Naive thymus-derived CD4-positive, alpha-beta T cell (primary cell): ENCODE measurements around the gene AUH. TPM values are rescaled to one million over a fixed set of nuclear protein-coding genes. Genes with fewer than 3 reads are reported as not detected.

Experiments
- ATAC-seq: fragments of 150-1000 bp; cut with Tn5 transposase; 2 replicates; pipeline ENCODE4 v1.10.0; 2021; ENCODE audit warnings: mild to moderate bottlenecking, moderate library complexity
- CTCF ChIA-PET: fragments of 350-600 bp; sonication (Branson Sonifier 250); formaldehyde crosslinking; loops from one replicate; lab custom pipeline; 2021; ENCODE audit warnings: antibody characterized with exemption; lab: Charles Lee
- POLR2A ChIA-PET: fragments of 350-600 bp; sonication (Branson Sonifier 250); formaldehyde crosslinking; loops from one replicate; lab custom pipeline; 2021; ENCODE audit warnings: antibody characterized with exemption, inconsistent platforms; lab: Charles Lee
- DNase-seq, 9 donors: peaks; one replicate each; pipeline versions ENCODE4 v3.0.0 to v3.0.0-alpha.2; 2020 to 2022; ENCODE audit warnings: mixed read lengths in 1 of 9
- H3K27ac ChIP-seq: one replicate; pipeline ENCODE4 v1.7.0; 2013; ENCODE audit warnings: mild to moderate bottlenecking, low read depth, low read length, moderate library complexity
- H3K27me3 ChIP-seq, 2 donors: one replicate each; pipeline ENCODE4 v1.7.0; 2013; ENCODE audit warnings: low read length in 2 of 2, mild to moderate bottlenecking in 2 of 2, moderate library complexity in 2 of 2; ENCODE audit not compliant: control insufficient read depth in 2 of 2, insufficient read depth in 2 of 2
- H3K36me3 ChIP-seq, 3 experiments: 1 replicate in 2 of 3; 2 replicates in 1 of 3; pipeline ENCODE4 v1.7.0; 2013; ENCODE audit warnings: low read length in 3 of 3, mild to moderate bottlenecking in 3 of 3, moderate library complexity in 1 of 3; ENCODE audit not compliant: insufficient read depth in 3 of 3, control insufficient read depth in 2 of 3
- H3K4me1 ChIP-seq, 2 donors: one replicate each; pipeline ENCODE4 v1.7.0; 2013; ENCODE audit warnings: low read length in 2 of 2, mild to moderate bottlenecking in 2 of 2, moderate library complexity in 1 of 2; ENCODE audit not compliant: control insufficient read depth in 2 of 2, insufficient read depth in 2 of 2
- H3K4me3 ChIP-seq: 2 replicates; pipeline ENCODE4 v1.7.0; 2013; ENCODE audit warnings: mild to moderate bottlenecking, low read length
- H3K9me3 ChIP-seq, 3 experiments: 1 replicate in 2 of 3; 2 replicates in 1 of 3; pipeline ENCODE4 v1.7.0; 2013; ENCODE audit warnings: low read length in 3 of 3; ENCODE audit not compliant: control insufficient read depth in 2 of 3
- H3K27ac Mint-ChIP-seq, 9 donors: one replicate each; pipeline ENCODE4 v1.8.0; 2020 to 2022; ENCODE audit warnings: mixed read lengths in 9 of 9, mild to moderate bottlenecking in 8 of 9, moderate library complexity in 5 of 9, inconsistent platforms in 2 of 9
- H3K27me3 Mint-ChIP-seq, 5 donors: one replicate each; pipeline ENCODE4 v1.8.0; 2021 to 2022; ENCODE audit warnings: mixed read lengths in 5 of 5, mild to moderate bottlenecking in 1 of 5
- H3K36me3 Mint-ChIP-seq, 5 donors: one replicate each; pipeline ENCODE4 v1.8.0; 2020 to 2022; ENCODE audit warnings: mixed read lengths in 5 of 5, mild to moderate bottlenecking in 3 of 5, inconsistent platforms in 1 of 5
- H3K4me1 Mint-ChIP-seq, 7 donors: one replicate each; pipeline ENCODE4 v1.8.0; 2020 to 2022; ENCODE audit warnings: mixed read lengths in 7 of 7, mild to moderate bottlenecking in 3 of 7, inconsistent platforms in 1 of 7
- H3K4me3 Mint-ChIP-seq, 10 donors: one replicate each; pipeline ENCODE4 v1.8.0; 2020 to 2022; ENCODE audit warnings: mild to moderate bottlenecking in 10 of 10, mixed read lengths in 10 of 10, moderate library complexity in 6 of 10, inconsistent platforms in 2 of 10
- H3K9me3 Mint-ChIP-seq, 11 donors: one replicate each; pipeline ENCODE4 v1.8.0; 2020 to 2022; ENCODE audit warnings: mixed read lengths in 11 of 11, mild to moderate bottlenecking in 4 of 11, inconsistent platforms in 1 of 11, moderate library complexity in 1 of 11
- intact Hi-C, 2 donors: fragments of 100-400 bp; cut with micrococcal nuclease; formaldehyde crosslinking; loops; one replicate each; pipeline ENCODE4 v1.15.1; 2023
- polyA plus RNA-seq, 2 donors: library from polyadenylated mRNA; unstranded; fragments of 300-500 nt; fragmentation: Illumina TruSeq; gene quantifications; one replicate each; pipeline ENCODE4 v1.2.3, GENCODE V29; 2021
- total RNA-seq, 6 experiments: library from RNA in 5 of 6; stranded (reverse) in 5 of 6; gene quantifications; 1 replicate in 5 of 6; 2 replicates in 1 of 6; pipeline ENCODE4 v1.2.3 and lab custom pipeline; 2021 to 2026

The AUH gene
- total and polyA plus RNA-seq, 7 experiments from 2014 or later: 11.6 to 30.1 (median 17.8) TPM

DNA sequence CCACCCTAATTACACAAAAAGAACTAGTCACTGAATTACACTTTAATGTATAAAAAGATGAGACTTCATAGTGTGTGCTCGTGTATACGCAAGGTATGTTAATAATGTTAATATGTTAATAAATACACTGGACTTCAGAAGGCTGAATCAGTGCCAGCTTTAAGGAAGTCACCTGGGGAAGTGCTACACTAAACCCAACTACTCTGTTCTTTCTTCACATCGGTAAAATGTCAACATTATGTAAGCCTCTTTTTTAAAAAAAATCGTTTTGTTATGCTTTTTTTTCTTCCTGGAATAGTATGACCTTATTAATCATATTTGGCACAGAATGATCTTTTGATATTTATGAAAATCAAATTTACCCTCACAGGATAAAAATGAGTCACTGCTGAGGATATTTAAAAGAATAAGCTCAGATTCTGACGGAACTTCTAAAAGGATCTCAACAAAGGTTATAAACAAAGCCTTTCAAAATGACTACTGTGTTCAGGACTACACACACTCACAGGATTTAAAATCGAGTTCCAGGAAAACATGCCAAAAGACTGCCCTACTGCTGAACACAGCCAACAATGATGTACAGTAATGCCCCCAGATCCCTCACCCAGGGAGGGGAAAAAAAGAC, 75.9 kb downstream of the AUH start:
- POLR2A ChIA-PET: no interaction called here
- peaks cover 13 to 50% (median 45%) of the 10 kb centered on the region in 5 donors for H3K36me3 Mint-ChIP-seq
- no peaks in the 10 kb centered on the region for H3K27me3 ChIP-seq
- H3K4me1 ChIP-seq: no peaks in the 10 kb centered on the region
- H3K36me3 ChIP-seq: peaks cover 0 to 2% (median 0%) of the 10 kb centered on the region in 3 experiments
- DNase-seq (no peak), ATAC-seq (no peak)
- peaks cover 0 to 7% (median 0%) of the 10 kb centered on the region in 7 donors for H3K4me1 Mint-ChIP-seq
- no peak overlapping the region for H3K4me3 ChIP-seq
- no peak overlapping the region for H3K27ac ChIP-seq
- no peaks in the 10 kb centered on the region for H3K27me3 Mint-ChIP-seq
- no peaks in the 10 kb centered on the region for H3K9me3 ChIP-seq
- peaks cover 0 to 10% (median 0%) of the 10 kb centered on the region in 11 donors for H3K9me3 Mint-ChIP-seq
- H3K4me3 Mint-ChIP-seq: no peak overlapping the region
- no peak overlapping the region for H3K27ac Mint-ChIP-seq
- intact Hi-C loops: no loop called here
- CTCF ChIA-PET: no interaction called here

DNA sequence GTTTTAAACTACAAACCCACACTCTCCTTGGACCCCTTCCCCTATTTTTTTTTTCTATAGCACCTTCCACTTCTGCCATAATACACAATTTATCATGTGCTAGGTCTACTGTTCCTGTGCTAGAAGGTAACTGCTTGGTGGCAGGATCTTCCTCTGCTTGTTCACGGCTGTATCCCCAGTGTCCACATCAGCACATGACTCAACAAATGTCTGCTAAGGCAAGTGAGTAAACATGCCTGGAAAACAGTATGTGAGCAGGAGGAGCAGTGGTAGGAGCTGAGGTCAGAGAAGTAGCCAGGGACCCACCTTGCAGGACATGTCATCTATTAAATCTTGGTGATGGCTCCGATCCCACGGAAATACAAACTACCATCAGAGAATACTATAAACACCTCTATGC, 79.4 kb downstream of the AUH start:
- no peak for ATAC-seq

DNA sequence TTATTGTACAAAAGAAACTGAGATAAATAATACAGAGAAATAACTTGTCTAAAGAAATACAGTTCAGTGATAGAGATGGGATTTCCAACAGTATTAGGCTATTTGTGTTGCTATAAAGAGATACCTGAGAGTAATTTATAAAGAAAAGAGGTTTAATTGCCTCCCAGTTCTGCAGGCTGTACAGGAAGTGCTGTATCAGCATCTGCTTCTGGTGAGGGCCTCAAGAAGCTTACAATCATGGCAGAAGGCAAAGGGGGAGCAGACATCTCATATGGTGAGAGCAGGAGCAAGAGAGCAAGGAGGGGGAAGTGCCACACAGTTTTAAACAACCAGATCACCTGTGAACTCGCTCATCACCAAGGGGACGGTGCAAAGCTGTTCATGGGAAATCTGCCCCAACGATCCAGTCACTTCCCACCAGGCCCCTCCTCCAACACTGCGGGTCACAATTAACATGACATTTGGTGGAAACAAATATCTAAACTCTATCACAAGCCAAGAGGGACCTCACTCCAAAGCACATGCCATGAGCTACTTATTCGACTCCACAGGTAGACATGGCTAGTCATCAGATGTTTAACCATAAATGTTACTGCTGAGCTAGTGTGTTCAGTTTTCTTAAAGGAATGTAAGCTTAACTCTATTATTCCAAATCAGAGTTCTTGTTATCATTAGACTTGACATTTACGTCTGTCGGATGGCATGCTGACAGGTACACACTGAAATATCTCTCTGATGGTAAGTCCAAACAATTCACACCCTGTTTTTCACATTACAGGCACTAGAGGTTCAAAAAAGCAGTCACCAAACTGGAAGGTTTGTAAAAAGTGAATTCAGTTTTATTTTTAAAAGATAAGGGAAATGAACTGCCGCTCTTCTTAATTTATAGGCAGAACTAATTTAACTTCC, 82.2 kb downstream of the AUH start:
- H3K4me3 Mint-ChIP-seq: no peak overlapping the region
- Histone ChIP-seq H3K9me3 (no peaks in the 10 kb centered on the region), H3K4me1 (no peaks in the 10 kb centered on the region), H3K4me3 (no peak overlapping the region), H3K36me3 (no peaks in the 10 kb centered on the region), H3K27ac (no peak overlapping the region), H3K27me3 (no peaks in the 10 kb centered on the region)
- ChIA-PET POLR2A (no interaction called here), CTCF (no interaction called here)
- no peak for ATAC-seq
- no peak for DNase-seq
- intact Hi-C loops: no loop called here
- H3K27me3 Mint-ChIP-seq: no peaks in the 10 kb centered on the region
- peak overlapping the region in 1 of 9 donors; percentile 35 for H3K27ac Mint-ChIP-seq
- H3K36me3 Mint-ChIP-seq: peaks cover 12 to 52% (median 39%) of the 10 kb centered on the region in 5 donors
- peaks cover 0 to 6% (median 0%) of the 10 kb centered on the region in 11 donors for H3K9me3 Mint-ChIP-seq
- peaks cover 0 to 13% (median 0%) of the 10 kb centered on the region in 7 donors for H3K4me1 Mint-ChIP-seq

More for the DNA sequence above, 79.4 kb downstream of the AUH start:
- no peak overlapping the region for H3K4me3 ChIP-seq
- H3K4me1 Mint-ChIP-seq: peaks cover 0 to 7% (median 0%) of the 10 kb centered on the region in 7 donors
- no peaks in the 10 kb centered on the region for H3K27me3 Mint-ChIP-seq
- H3K36me3 Mint-ChIP-seq: peaks cover 13 to 55% (median 51%) of the 10 kb centered on the region in 5 donors
- H3K27ac Mint-ChIP-seq: no peak overlapping the region
- H3K9me3 Mint-ChIP-seq: peaks cover 0 to 12% (median 0%) of the 10 kb centered on the region in 11 donors
- no peak for DNase-seq
- no peaks in the 10 kb centered on the region for H3K36me3 ChIP-seq
- H3K4me1 ChIP-seq: no peaks in the 10 kb centered on the region
- intact Hi-C loops: no loop called here
- no peaks in the 10 kb centered on the region for H3K27me3 ChIP-seq
- no peak overlapping the region for H3K4me3 Mint-ChIP-seq
- CTCF ChIA-PET: no interaction called here
- H3K9me3 ChIP-seq: no peaks in the 10 kb centered on the region
- POLR2A ChIA-PET: no interaction called here
- no peak overlapping the region for H3K27ac ChIP-seq

DNA sequence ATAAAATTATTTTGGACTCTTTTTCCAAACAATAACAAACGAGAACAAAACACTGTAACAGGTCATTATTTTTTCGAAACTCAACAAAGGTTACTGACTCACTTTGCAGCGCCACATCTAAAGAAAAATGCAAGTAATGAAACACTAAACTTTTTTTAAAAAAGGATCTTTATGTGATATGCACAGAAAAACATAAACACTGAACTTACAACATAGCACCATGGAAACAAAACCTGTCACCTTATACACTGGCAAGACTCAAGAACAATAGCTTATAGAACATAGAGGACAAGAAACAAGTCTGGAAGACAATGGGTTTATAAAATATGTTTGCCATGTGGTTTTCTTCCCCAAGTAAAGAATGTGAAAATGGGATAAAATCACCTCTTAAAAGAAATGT, 85.2 kb downstream of the AUH start:
- ATAC-seq (no peak), DNase-seq (no peak)
- no peaks in the 10 kb centered on the region for H3K9me3 ChIP-seq
- no peaks in the 10 kb centered on the region for H3K4me1 ChIP-seq
- no peaks in the 10 kb centered on the region for H3K36me3 ChIP-seq
- H3K27ac ChIP-seq: no peak overlapping the region
- peaks cover 0 to 2% (median 0%) of the 10 kb centered on the region in 11 donors for H3K9me3 Mint-ChIP-seq
- ChIA-PET CTCF (no interaction called here), POLR2A (no interaction called here)
- no peak overlapping the region for H3K4me3 ChIP-seq
- H3K4me1 Mint-ChIP-seq: peaks cover 0 to 22% (median 0%) of the 10 kb centered on the region in 7 donors
- H3K36me3 Mint-ChIP-seq: peaks cover under 1 to 39% (median 28%) of the 10 kb centered on the region in 5 donors
- intact Hi-C loops: no loop called here
- no peaks in the 10 kb centered on the region for H3K27me3 ChIP-seq
- H3K4me3 Mint-ChIP-seq: no peak overlapping the region
- no peak overlapping the region for H3K27ac Mint-ChIP-seq
- no peaks in the 10 kb centered on the region for H3K27me3 Mint-ChIP-seq

DNA sequence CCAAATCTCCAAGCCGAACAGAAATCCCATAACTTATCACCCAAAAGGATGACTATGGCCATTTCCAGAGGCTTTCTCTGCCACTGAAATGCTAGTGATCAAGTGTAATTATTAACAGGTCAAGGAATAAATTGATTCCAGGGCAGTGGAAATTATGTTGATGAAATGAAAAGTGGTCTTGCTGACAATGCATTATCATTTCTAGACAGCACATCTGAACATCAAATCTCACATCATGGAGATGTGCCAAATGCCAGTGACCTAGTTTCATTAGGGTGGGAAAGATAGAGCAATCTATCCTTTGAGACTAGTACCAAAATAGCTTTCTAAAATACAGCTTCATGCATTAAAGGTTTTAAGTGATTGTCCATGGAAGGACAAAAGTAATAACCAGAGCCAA, 86.1 kb downstream of the AUH start:
- intact Hi-C loops: no loop called here
- Histone ChIP-seq H3K9me3 (no peaks in the 10 kb centered on the region), H3K27me3 (no peaks in the 10 kb centered on the region), H3K4me3 (no peak overlapping the region), H3K27ac (no peak overlapping the region), H3K36me3 (no peaks in the 10 kb centered on the region), H3K4me1 (no peaks in the 10 kb centered on the region)
- Mint-ChIP-seq H3K4me1 (peaks cover 0 to 22% (median 0%) of the 10 kb centered on the region in 7 donors), H3K9me3 (peaks cover 0 to 2% (median 0%) of the 10 kb centered on the region in 11 donors), H3K27ac (no peak overlapping the region), H3K27me3 (no peaks in the 10 kb centered on the region), H3K4me3 (no peak overlapping the region), H3K36me3 (peaks cover 0 to 31% (median 19%) of the 10 kb centered on the region in 5 donors)
- DNase-seq (no peak), ATAC-seq (no peak)
- ChIA-PET POLR2A (no interaction called here), CTCF (no interaction called here)

DNA sequence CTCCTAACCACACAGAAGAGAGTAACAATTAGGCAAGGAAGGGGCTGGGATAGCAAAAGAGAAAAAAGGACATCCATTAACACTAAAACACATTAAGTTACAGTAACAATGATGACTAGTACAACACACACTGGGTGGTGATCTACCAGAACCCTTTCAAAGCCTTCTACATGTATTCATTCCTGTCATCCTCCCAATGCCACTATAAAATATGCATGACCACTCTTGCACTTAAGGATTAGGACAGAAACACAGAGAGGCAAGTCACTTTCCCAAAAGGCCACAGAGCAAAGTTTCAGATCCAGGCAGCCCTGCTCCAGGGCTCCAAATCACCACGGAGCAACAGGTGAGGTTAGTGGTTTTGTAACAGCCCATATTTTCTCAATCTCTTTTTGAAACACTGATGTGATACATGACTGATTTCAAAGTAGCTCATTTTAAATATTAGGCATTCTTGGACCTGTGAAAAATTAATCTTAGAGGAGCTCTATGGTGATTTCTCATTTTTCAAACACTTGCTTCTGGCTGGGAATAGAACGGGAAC, 86.7 kb downstream of the AUH start:
- Mint-ChIP-seq H3K27me3 (no peaks in the 10 kb centered on the region), H3K36me3 (peaks cover 0 to 30% (median 15%) of the 10 kb centered on the region in 5 donors), H3K4me3 (no peak overlapping the region), H3K9me3 (peaks cover 0 to 2% (median 0%) of the 10 kb centered on the region in 11 donors), H3K4me1 (peaks cover 0 to 22% (median 0%) of the 10 kb centered on the region in 7 donors), H3K27ac (no peak overlapping the region)
- H3K4me3 ChIP-seq: no peak overlapping the region
- no peak for ATAC-seq
- ChIA-PET CTCF (no interaction called here), POLR2A (no interaction called here)
- no peaks in the 10 kb centered on the region for H3K36me3 ChIP-seq
- DNase-seq: no peak
- no peaks in the 10 kb centered on the region for H3K9me3 ChIP-seq
- H3K27me3 ChIP-seq: no peaks in the 10 kb centered on the region
- no peak overlapping the region for H3K27ac ChIP-seq
- intact Hi-C loops: no loop called here
- no peaks in the 10 kb centered on the region for H3K4me1 ChIP-seq
